Transverse colon (tissue), 4 donors: ENCODE data around the gene BSND. TPM values are rescaled to one million over a fixed set of nuclear protein-coding genes. Genes with fewer than 3 reads are reported as not detected.

ENCODE experiments used
- DNase-seq: peaks from one replicate; pipeline ENCODE4 v3.0.0-alpha.2; 2019
- H3K27ac ChIP-seq, 4 donors: fragments of 200-600 bp; sonication (generic); 2 replicates each; pipeline ENCODE4 v1.5.1; 2016 to 2018; ENCODE audit warnings: inconsistent platforms in 4 of 4
- H3K27me3 ChIP-seq: fragments of 200-600 bp; sonication (generic); 2 replicates; pipeline ENCODE4 v1.5.1; 2017; ENCODE audit warnings: inconsistent platforms
- H3K36me3 ChIP-seq, 4 donors: fragments of 200-600 bp; sonication (generic); 2 replicates each; pipeline ENCODE4 v1.5.1; 2017 to 2019; ENCODE audit warnings: inconsistent platforms in 4 of 4
- H3K4me1 ChIP-seq, 4 donors: fragments of 200-600 bp; sonication (generic); 2 replicates each; pipeline ENCODE4 v1.5.1; 2017 to 2020; ENCODE audit warnings: inconsistent platforms in 4 of 4
- H3K4me3 ChIP-seq, 4 donors: fragments of 200-600 bp; sonication (generic); 1 replicate in 1 of 4; 2 replicates in 3 of 4; pipeline versions ENCODE4 v1.5.1 to v1.6.1; 2017 to 2019; ENCODE audit warnings: inconsistent platforms in 4 of 4
- H3K9me3 ChIP-seq, 2 donors: fragments of 200-600 bp; sonication (generic); 2 replicates each; pipeline ENCODE4 v1.5.1; 2017 to 2019; ENCODE audit warnings: inconsistent platforms in 2 of 2
- CTCF ChIP-seq, 5 experiments: fragments of 200-600 bp in 3 of 5; fragments of 450-650 bp in 2 of 5; sonication (generic) in 3 of 5; IDR thresholded peaks; 1 replicate in 2 of 5; 2 replicates in 3 of 5; pipeline ENCODE4 v1.5.1; 2016 to 2017; ENCODE audit warnings: antibody characterized with exemption in 5 of 5, inconsistent platforms in 3 of 5, mild to moderate bottlenecking in 2 of 5, moderate library complexity in 1 of 5
- EP300 ChIP-seq: sonication (generic); formaldehyde crosslinking; IDR thresholded peaks from one replicate; pipeline ENCODE4 v1.6.1; 2017; ENCODE audit warnings: antibody characterized with exemption, low read depth
- POLR2A ChIP-seq: fragments of 450-650 bp; IDR thresholded peaks from one replicate; pipeline ENCODE4 v1.6.1; 2016; ENCODE audit warnings: antibody characterized with exemption, mild to moderate bottlenecking, moderate library complexity
- POLR2AphosphoS5 ChIP-seq, 3 donors: sonication (generic); formaldehyde crosslinking; IDR thresholded peaks; one replicate each; pipeline ENCODE4 v1.6.1; 2016; ENCODE audit warnings: antibody characterized with exemption in 3 of 3
- WGBS, 2 donors: methylation state at CpG; one replicate each; pipeline ENCODE4 v1.1.5; 2018; ENCODE audit warnings: low coverage in 1 of 2; 5-methylcytosine and 5-hydroxymethylcytosine counted together
- in situ Hi-C, 4 donors: fragments of 200-750 bp; cut with MboI; loops; one replicate each; pipeline versions ENCODE4 v1.15.0 to v1.15.1; 2017; ENCODE audit warnings: low sequenced_read_pairs in 3 of 4, low pct_ligation_motif_present in 1 of 4, low pct_unique_long_range_greater_than_20kb in 1 of 4
- intact Hi-C: fragments of 100-400 bp; cut with DNase I; formaldehyde crosslinking; loops from one replicate; pipeline ENCODE4 v1.15.1; 2023; ENCODE audit warnings: low total_unique reads
- total RNA-seq, 4 donors: library from RNA; depleted of rRNA; stranded (reverse); fragments of >200 nt; gene quantifications; one replicate each; pipeline ENCODE4 v1.1.0, GENCODE V29; 2016

BSND gene
- total RNA-seq, 4 donors from 2014 or later: not detected

- no peak for TF ChIP-seq CTCF (IDR thresholded peaks at IDR 0.05)
- no peak for TF ChIP-seq EP300
- no peak for TF ChIP-seq POLR2A
- TF ChIP-seq POLR2AphosphoS5 (IDR thresholded peaks at IDR 0.05): no peak
- Histone ChIP-seq H3K9me3 (no peaks in the 10 kb centered on the region), H3K27ac (no peak overlapping the region), H3K4me3 (no peak overlapping the region), H3K4me1 (no peaks in the 10 kb centered on the region), H3K36me3 (no peaks in the 10 kb centered on the region), H3K27me3 (no peaks in the 10 kb centered on the region)
- intact Hi-C loops (no loop called here), in situ Hi-C loops (no loop called here)
- DNase-seq: no peak
- 36% methylated on average over 8 of the region's 9 CpGs; no CpG with 5 or more reads in 1 of the 2 donors for WGBS, 2 donors
These were observed 51.2 kb downstream of the BSND start for GRCh38 chr1:55049914-55050278.

GRCh38 chr1:55050283-55050682 lies 51.5 kb downstream of the BSND start:
- in situ Hi-C loops (no loop called here), intact Hi-C loops (no loop called here)
- 71 to 90% methylated on average over 4 to 9 of the region's 9 CpGs for WGBS, 2 donors

GRCh38 chr1:55051169-55051568 lies 52.4 kb downstream of the BSND start:
- DNase-seq: no peak
- in situ Hi-C loops: no loop called here
- Histone ChIP-seq H3K4me1 (no peaks in the 10 kb centered on the region), H3K4me3 (no peak overlapping the region), H3K9me3 (no peaks in the 10 kb centered on the region), H3K27me3 (no peaks in the 10 kb centered on the region), H3K36me3 (no peaks in the 10 kb centered on the region), H3K27ac (no peak overlapping the region)
- WGBS, 2 donors: 87% methylated on average over 5 of the region's 5 CpGs; no CpG with 5 or more reads in 1 of the 2 donors
- TF ChIP-seq POLR2AphosphoS5 (IDR thresholded peaks at IDR 0.05) (no peak), CTCF (IDR thresholded peaks at IDR 0.05) (no peak), POLR2A (no peak), EP300 (no peak)
- intact Hi-C loops: no loop called here

More at GRCh38 chr1:55050283-55050682, 51.5 kb downstream of the BSND start:
- Histone ChIP-seq H3K4me1 (no peaks in the 10 kb centered on the region), H3K9me3 (no peaks in the 10 kb centered on the region), H3K36me3 (no peaks in the 10 kb centered on the region), H3K4me3 (no peak overlapping the region), H3K27me3 (no peaks in the 10 kb centered on the region), H3K27ac (no peak overlapping the region)
- DNase-seq: no peak
- TF ChIP-seq POLR2A (no peak), EP300 (no peak)

GRCh38 chr1:55051621-55052020 lies 52.9 kb downstream of the BSND start:
- H3K27ac ChIP-seq: no peak overlapping the region
- TF ChIP-seq POLR2AphosphoS5 (IDR thresholded peaks at IDR 0.05): no peak
- no peak for TF ChIP-seq EP300
- TF ChIP-seq POLR2A: no peak
- TF ChIP-seq CTCF (IDR thresholded peaks at IDR 0.05): no peak
- intact Hi-C loops (no loop called here), in situ Hi-C loops (no loop called here)
- no peaks in the 10 kb centered on the region for H3K27me3 ChIP-seq
- no peaks in the 10 kb centered on the region for H3K36me3 ChIP-seq
- 81 to 95% methylated on average over 3 to 9 of the region's 9 CpGs for WGBS, 2 donors
- no peaks in the 10 kb centered on the region for H3K4me1 ChIP-seq
- H3K9me3 ChIP-seq: no peaks in the 10 kb centered on the region
- DNase-seq: no peak
- no peak overlapping the region for H3K4me3 ChIP-seq
